Measurements from ENCODE around the gene LARP4B.

Gene LARP4B

GRCh38 chr10:851901-852300 is 79.6 kb downstream of the LARP4B start:
- POLR2A ChIA-PET = no interaction called here

GRCh38 chr10:850093-850492 is 81.4 kb downstream of the LARP4B start:
- ChIA-PET CTCF (interaction anchor here (1.9 kb wide), 1 partner anchor 18 kb away, joined by 4 read pairs; no protein-coding TSS in a partner anchor), POLR2A (no interaction called here)
- no peak for TF ChIP-seq CTCF (IDR thresholded peaks at IDR 0.05; ENCODE audit: control extremely low read depth, extremely low read depth, low read depth, missing control alignments)
- no peak for DNase-seq (ENCODE audit: extremely low spot score)

More at GRCh38 chr10:851901-852300, 79.6 kb downstream of the LARP4B start:
- CTCF ChIA-PET = interaction anchor here (0.9 kb wide), 1 partner anchor 14 kb away, joined by 3 read pairs; no protein-coding TSS in a partner anchor
- DNase-seq (ENCODE audit: extremely low spot score) = peak; percentile 48
- TF ChIP-seq CTCF (IDR thresholded peaks at IDR 0.05; ENCODE audit: control extremely low read depth, extremely low read depth, low read depth, missing control alignments) = no peak

- POLR2A ChIA-PET = no interaction called here
- DNase-seq (ENCODE audit: extremely low spot score) = no peak
- CTCF ChIA-PET = no interaction called here
- TF ChIP-seq CTCF (IDR thresholded peaks at IDR 0.05; ENCODE audit: control extremely low read depth, extremely low read depth, low read depth, missing control alignments) = no peak
Observed at GRCh38 chr10:847868-848267, 83.6 kb downstream of the LARP4B start.

- CTCF ChIA-PET = no interaction called here
- no peak for TF ChIP-seq CTCF (IDR thresholded peaks at IDR 0.05; ENCODE audit: control extremely low read depth, extremely low read depth, low read depth, missing control alignments)
- DNase-seq (ENCODE audit: extremely low spot score) = no peak
- POLR2A ChIA-PET = no interaction called here
Observed at GRCh38 chr10:846126-846685, 85.3 kb downstream of the LARP4B start.

- ChIA-PET POLR2A (no interaction called here), CTCF (no interaction called here)
- TF ChIP-seq CTCF (IDR thresholded peaks at IDR 0.05; ENCODE audit: control extremely low read depth, extremely low read depth, low read depth, missing control alignments) = no peak
- no peak for DNase-seq (ENCODE audit: extremely low spot score)
Observed at GRCh38 chr10:845526-845925, 86.0 kb downstream of the LARP4B start.

- TF ChIP-seq CTCF (IDR thresholded peaks at IDR 0.05; ENCODE audit: control extremely low read depth, extremely low read depth, low read depth, missing control alignments) = no peak
- ChIA-PET CTCF (no interaction called here), POLR2A (no interaction called here)
- no peak for DNase-seq (ENCODE audit: extremely low spot score)
Observed at GRCh38 chr10:844552-844951, 87.0 kb downstream of the LARP4B start.
